ENCODE results near the gene CAPN10. TPM values are rescaled to one million over a fixed set of nuclear protein-coding genes. Genes with fewer than 3 reads are reported as not detected.
"Not testable (repeated sequence)": the region's sequence is repeated elsewhere in the genome, so short reads cannot be mapped to it uniquely, and the experiment has no call there.

CAPN10 gene
- total RNA-seq, 1 donor from 2014 or later, result 30.6 TPM

DNA sequence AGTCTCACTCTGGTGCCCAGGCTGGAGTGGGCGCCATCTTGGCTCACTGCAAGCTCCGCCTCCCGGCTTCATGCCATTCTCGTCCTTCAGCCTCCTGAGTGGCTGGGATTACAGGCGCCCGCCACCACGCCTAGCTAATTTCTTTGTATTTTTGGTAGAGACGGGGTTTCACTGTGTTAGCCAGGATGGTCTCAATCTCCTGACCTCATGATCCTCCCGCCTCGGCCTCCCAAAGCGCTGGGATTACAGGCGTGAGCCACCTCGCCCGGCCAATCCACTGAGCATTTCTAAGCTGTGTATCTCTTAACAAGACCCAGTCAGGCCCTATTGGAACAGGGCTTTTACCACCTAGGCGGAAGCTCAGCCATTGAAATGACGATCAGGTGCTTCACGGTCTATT is 23.3 kb upstream of the CAPN10 start:
- not testable (repeated sequence) for FAIRE-seq; DNase-seq (ENCODE audit: low spot score in 2 of 2)

DNA sequence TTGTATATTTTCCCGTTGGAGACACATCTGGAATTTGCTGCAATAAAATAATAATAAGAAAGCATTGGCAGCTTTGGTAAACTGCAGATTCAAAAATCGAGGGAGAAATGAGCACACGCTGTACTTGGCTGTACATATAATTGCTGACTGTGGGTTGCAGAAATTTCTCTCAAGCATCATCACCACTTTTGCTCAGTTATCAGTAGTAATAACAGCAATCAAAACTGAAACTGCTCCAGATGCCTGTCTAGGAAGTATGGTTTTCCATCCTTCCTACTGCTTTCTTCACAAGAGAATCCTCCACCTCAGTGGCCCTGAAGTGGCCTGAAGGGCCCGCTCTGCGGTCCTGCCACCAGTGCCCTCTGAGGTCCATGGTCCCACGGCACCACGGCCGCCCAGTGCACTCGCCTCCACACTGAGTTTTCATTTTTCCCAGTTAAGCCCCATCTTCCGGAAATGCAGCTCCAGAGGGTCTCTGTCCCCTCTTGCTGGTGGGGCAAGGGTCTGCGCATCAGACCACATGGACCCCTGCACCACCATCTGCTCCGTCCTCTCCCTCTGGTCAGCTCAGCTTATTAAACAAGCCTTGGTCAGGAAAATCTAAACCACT is 22.5 kb upstream of the CAPN10 start:
- DNase-seq (ENCODE audit: low spot score in 2 of 2), result no peak
- FAIRE-seq, result no peak

DNA sequence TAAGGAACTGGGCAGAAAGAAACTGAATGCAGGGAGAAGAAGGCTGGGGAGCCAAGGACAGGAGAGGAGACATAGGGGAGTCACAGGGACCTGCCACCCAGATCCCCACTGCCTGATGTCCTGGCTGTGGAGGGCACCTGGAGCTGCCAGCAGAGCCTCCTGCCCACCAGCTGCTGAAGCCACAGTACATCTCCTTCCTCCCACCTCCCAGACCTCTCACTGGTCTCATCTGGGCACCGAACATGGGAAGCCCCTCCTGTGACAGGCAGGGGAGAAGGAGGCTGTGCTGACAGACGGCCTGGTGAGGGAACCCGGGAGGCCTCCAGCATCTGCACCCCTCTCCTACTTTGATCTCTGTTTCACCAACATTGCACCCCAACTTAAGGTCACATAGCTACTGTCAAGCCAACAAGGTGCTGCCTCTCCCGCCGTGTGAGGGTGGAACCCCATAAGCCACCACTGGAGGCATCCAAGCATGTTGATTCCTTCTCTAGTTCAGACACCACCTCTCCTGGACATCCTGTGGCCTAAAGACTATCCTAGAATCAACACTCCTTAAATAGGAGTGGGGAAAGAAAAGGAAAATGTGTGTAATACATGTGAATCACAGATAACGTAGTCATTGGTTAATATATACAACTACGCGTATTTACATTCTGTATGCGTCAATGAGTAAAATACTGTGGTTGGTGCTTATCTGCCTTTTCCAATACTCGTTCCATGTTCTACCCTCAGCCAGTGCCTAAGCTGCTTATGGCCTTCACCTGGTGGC is 21.8 kb upstream of the CAPN10 start:
- no peak for FAIRE-seq
- DNase-seq (ENCODE audit: low spot score in 2 of 2), result no peak

DNA sequence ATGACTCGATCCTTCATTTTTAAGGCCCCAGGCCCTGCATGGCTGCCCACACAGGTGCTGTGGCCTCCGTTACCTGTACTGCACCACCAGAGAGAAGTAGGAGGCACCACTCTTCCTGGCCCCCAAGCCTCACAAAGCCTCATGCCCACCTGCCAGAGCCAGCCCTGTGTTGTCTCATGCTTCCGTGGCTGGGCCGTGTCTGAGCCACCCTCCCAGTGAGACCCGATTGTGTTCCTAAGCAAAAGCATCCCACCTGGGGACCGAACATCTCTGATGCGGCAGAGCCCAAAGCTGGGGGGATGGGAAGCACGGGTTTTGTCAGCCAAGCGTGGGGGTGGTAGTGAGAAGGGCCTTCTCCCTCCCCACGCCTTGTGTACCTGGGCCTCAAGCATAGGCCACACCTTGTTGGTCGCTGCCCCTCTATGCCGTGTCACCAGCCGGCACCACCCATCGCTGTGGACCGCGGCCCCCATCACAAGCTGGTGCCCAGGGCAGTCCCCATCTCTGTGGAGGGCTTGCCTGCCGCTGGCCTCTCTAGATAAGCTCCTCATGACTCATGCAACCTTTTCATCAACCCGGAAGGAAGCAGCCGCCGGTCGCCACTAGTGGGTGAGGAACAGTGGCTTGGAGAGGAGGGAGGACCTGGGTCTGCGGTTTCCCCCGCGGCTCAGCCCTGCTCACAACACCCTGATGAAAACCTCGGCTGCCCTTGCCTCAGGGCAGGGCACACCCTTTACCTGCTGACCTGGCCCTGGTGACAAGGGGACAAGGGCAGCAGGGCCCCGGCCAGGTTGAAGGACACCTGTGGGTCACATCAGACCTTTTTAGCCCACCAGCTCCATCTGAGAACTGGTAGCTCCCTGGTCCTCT is 21.0 kb upstream of the CAPN10 start:
- DNase-seq (ENCODE audit: low spot score in 2 of 2), result no peak
- no peak for FAIRE-seq

- FAIRE-seq (no peak), DNase-seq (ENCODE audit: low spot score in 2 of 2) (peak; percentile 84 to 87)
These were observed 20.1 kb upstream of the CAPN10 start for GRCh38 chr2:240566203-240567136.

GRCh38 chr2:240567137-240567871 is 19.2 kb upstream of the CAPN10 start:
- FAIRE-seq (no peak), DNase-seq (ENCODE audit: low spot score in 2 of 2) (no peak)

- peak; percentile 73 to 81 for DNase-seq (ENCODE audit: low spot score in 2 of 2)
These were observed 18.5 kb upstream of the CAPN10 start, which contains the start of gene RNPEPL1 for GRCh38 chr2:240567872-240568677. Gene RNPEPL1 (plus strand): TSS chr2:240568484. CDS start chr2:240568587, 103 bp downstream.

GRCh38 chr2:240568678-240569522 is 17.6 kb upstream of the CAPN10 start:
- peak; percentile 85 to 86 for DNase-seq (ENCODE audit: low spot score in 2 of 2)
- no peak for FAIRE-seq

More at GRCh38 chr2:240567872-240568677, 18.5 kb upstream of the CAPN10 start, which contains the start of gene RNPEPL1:
- no peak for FAIRE-seq

DNA sequence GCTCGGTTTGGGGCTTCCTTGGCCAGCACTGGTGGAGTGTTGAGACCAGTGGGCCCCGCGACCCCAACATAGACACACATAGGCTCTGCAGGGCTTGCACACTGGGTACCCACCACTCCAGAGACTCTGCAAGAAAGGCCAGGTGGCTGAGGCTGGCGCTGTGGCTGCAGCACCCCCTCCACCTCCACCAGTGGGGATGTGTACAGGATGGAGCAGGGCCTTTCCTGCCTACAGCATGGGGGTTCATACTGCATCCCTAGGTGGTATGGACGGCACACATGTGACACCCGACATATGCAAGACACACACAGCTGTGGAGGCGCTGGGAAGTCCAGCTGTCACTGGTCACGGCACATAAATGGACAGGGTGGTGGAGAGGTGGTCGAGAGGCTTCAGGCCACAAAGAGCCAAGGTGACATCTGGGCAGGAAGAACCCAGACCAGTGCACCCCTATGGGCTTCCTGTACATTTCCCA is 17.0 kb upstream of the CAPN10 start:
- no peak for DNase-seq (ENCODE audit: low spot score in 2 of 2)
- FAIRE-seq, result no peak

DNA sequence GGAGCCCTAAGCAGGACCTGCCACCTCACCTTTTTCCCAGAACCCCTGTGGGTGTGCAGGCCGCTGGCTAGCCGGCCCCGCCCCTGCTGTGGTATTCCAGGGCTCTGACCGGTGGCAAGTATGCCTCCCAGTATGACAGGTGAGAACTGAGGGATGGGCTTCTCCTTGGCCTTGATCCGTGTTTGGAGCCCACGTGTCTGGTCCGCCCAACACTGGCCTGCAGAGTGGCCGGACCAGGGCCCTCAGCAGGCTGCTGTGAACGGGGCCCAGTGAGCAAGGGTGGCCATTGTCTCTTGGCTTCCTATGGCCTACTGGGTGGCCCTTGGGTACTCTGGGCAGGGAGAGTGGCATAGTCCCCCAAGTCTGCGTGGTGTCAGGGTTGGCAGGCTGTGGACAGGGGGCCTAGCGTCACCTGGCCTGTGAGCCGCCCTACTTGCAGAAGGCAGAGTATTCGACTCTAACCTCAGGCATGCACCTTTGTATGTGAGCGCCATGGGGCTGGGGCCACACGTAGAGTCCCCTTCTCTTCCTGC is 16.5 kb upstream of the CAPN10 start:
- FAIRE-seq, result no peak
- no peak for DNase-seq (ENCODE audit: low spot score in 2 of 2)

- DNase-seq (ENCODE audit: low spot score in 2 of 2), result no peak
- FAIRE-seq, result no peak
These were observed 15.8 kb upstream of the CAPN10 start for GRCh38 chr2:240570531-240571313.

DNA sequence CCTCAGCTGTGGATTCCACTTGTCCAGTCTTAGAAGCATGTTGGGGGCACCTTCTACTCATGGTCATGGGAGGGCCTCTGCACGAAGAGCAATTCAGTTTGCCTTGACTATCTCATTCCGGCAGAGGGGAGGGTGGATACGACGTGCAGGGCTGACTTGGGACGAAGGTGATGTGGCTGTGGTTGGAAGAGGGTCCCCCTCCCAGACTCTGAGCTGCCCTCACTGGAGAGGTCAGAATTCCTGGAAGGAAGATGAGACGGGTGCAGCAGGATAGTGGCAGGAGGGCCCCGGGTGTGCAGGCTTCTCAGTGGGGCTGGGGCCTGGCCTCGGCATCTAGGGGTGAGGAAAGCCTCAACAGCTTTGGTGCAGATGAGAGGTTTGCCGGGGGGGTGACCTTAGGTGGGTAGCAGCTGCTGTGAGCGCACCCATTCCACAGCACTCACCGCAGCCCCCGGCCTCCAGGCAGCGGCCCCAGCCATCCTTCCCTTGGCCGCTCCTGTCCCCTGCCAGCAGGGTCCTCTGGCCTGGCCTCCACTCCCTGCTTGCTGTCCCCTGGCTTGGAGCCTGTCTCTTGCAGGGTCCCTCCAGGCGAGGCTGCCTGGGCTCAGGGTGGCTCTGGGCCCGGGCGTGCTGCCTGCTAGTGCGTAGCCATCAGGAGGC is 15.1 kb upstream of the CAPN10 start:
- DNase-seq (ENCODE audit: low spot score in 2 of 2), result no peak
- FAIRE-seq, result no peak

DNA sequence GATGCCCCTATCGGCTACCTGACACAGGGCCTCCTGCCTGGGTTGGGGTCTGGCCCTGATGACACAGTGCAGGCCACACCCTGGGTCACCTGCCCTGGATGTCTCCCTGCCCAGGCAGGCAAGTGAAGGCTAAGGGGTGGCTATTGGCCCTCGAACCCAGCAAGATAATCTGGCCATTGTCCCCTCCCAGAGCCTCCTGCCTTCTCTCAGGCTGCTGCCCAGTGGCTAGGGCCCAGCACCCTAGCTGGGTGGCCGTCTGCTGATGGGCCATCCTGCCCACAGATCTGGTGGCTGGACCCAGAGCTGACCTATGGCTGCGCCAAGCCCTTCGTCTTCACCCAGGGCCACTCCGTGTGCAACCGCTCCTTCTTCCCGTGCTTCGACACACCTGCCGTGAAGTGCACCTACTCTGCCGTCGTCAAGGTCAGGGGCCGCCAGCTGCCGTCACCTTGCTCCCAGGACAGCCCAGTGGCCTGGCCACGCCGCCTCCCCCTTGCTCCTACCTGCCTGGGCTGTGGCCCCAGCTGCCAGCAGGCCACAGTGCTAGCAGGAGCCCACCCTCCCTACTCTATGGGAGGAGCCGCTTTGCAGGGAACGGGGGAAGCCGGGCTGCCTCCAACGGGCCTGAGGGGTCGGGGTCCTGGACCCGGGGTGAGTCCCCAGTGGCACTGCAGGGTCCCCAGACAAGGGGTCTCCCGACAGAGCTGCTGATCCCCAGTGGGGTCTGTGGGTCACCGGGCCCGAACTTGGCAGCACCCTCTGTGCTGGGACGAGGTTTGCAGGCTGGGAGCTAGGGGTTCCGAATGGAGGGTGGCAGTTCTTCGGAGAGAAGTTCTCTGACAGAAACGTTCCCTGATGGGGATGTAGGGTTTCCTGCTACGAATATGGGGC is 14.1 kb upstream of the CAPN10 start:
- FAIRE-seq (no peak), DNase-seq (ENCODE audit: low spot score in 2 of 2) (no peak)

GRCh38 chr2:240573071-240573515 is 13.4 kb upstream of the CAPN10 start:
- DNase-seq (ENCODE audit: low spot score in 2 of 2) (no peak), FAIRE-seq (no peak)

Measured in frontal cortex (tissue), 4 donors.